Lower leg skin (tissue), 4 donors: ENCODE measurements around the gene MAPK8IP3. TPM values are rescaled to one million over a fixed set of nuclear protein-coding genes. Genes with fewer than 3 reads are reported as not detected.

Experiments used
- DNase-seq, 2 donors: peaks; one replicate each; pipeline ENCODE4 v3.0.0-alpha.2; 2019; ENCODE audit warnings: low spot score in 2 of 2
- H3K4me3 ChIP-seq: fragments of 200-600 bp; sonication (generic); 2 replicates; pipeline ENCODE4 v1.5.1; 2017; ENCODE audit warnings: mild to moderate bottlenecking, low read depth; ENCODE audit not compliant: poor library complexity, severe bottlenecking
- CTCF ChIP-seq, 3 donors: fragments of 450-650 bp; IDR thresholded peaks; one replicate each; pipeline ENCODE4 v1.5.1; 2016; ENCODE audit warnings: antibody characterized with exemption in 3 of 3, mild to moderate bottlenecking in 3 of 3, moderate library complexity in 2 of 3
- POLR2A ChIP-seq, 2 donors: fragments of 450-650 bp; IDR thresholded peaks; one replicate each; pipeline ENCODE4 v1.6.1; 2016 to 2017; ENCODE audit warnings: antibody characterized with exemption in 2 of 2, mild to moderate bottlenecking in 1 of 2, moderate library complexity in 1 of 2
- WGBS, 2 donors: methylation state at CpG; one replicate each; pipeline ENCODE4 v1.1.5; 2018; 5-methylcytosine and 5-hydroxymethylcytosine counted together
- intact Hi-C: fragments of 100-400 bp; cut with DNase I; formaldehyde crosslinking; loops from one replicate; pipeline ENCODE4 v1.15.0; 2023; ENCODE audit warnings: low total_unique reads
- total RNA-seq, 4 donors: library from RNA; depleted of rRNA; stranded (reverse); fragments of >200 nt; gene quantifications; one replicate each; pipeline ENCODE4 v1.1.0, GENCODE V29; 2016

Gene MAPK8IP3
- total RNA-seq, 4 donors from 2014 or later: 59.9 to 95.8 (median 62.9) TPM

- 95% methylated on average over 35 to 36 of the region's 37 CpGs for WGBS, 2 donors
- no peak for DNase-seq
- intact Hi-C loops: no loop called here
- TF ChIP-seq POLR2A (IDR thresholded peaks at IDR 0.05): no peak
- TF ChIP-seq CTCF (IDR thresholded peaks at IDR 0.05): no peak
- H3K4me3 ChIP-seq: no peak overlapping the region
Observed at GRCh38 chr16:1757714-1758461, 51.9 kb downstream of the MAPK8IP3 start.

- WGBS, 2 donors: 94 to 97% methylated on average over 18 of the region's 18 CpGs
- TF ChIP-seq CTCF (IDR thresholded peaks at IDR 0.05) (no peak), POLR2A (IDR thresholded peaks at IDR 0.05) (no peak)
- intact Hi-C loops: no loop called here
- DNase-seq: no peak
- H3K4me3 ChIP-seq: no peak overlapping the region
Observed at GRCh38 chr16:1758923-1759322, 52.9 kb downstream of the MAPK8IP3 start.

- no peak for DNase-seq
- intact Hi-C loops: no loop called here
- WGBS, 2 donors: 92 to 93% methylated on average over 15 to 20 of the region's 21 CpGs
- TF ChIP-seq POLR2A (IDR thresholded peaks at IDR 0.05): no peak
- TF ChIP-seq CTCF (IDR thresholded peaks at IDR 0.05): no peak
- no peak overlapping the region for H3K4me3 ChIP-seq
Observed at GRCh38 chr16:1759511-1759910, 53.5 kb downstream of the MAPK8IP3 start.

- 91 to 97% methylated on average over 10 to 15 of the region's 15 CpGs for WGBS, 2 donors
- TF ChIP-seq POLR2A (IDR thresholded peaks at IDR 0.05): no peak
- TF ChIP-seq CTCF (IDR thresholded peaks at IDR 0.05): no peak
- intact Hi-C loops: no loop called here
- DNase-seq: no peak
- H3K4me3 ChIP-seq: no peak overlapping the region
Observed at GRCh38 chr16:1760911-1761310, 54.9 kb downstream of the MAPK8IP3 start.

- intact Hi-C loops: no loop called here
- no peak overlapping the region for H3K4me3 ChIP-seq
- TF ChIP-seq CTCF (IDR thresholded peaks at IDR 0.05): no peak
- no peak for TF ChIP-seq POLR2A (IDR thresholded peaks at IDR 0.05)
- 92 to 97% methylated on average over 14 to 15 of the region's 15 CpGs for WGBS, 2 donors
- DNase-seq: no peak
Observed at GRCh38 chr16:1761751-1762150, 55.8 kb downstream of the MAPK8IP3 start.
